Measurements from ENCODE around the gene MAPK8. TPM values are rescaled to one million over a fixed set of nuclear protein-coding genes. Genes with fewer than 3 reads are reported as not detected.

The MAPK8 gene
- total RNA-seq, 1 donor from 2014 or later: 30.3 TPM

DNA sequence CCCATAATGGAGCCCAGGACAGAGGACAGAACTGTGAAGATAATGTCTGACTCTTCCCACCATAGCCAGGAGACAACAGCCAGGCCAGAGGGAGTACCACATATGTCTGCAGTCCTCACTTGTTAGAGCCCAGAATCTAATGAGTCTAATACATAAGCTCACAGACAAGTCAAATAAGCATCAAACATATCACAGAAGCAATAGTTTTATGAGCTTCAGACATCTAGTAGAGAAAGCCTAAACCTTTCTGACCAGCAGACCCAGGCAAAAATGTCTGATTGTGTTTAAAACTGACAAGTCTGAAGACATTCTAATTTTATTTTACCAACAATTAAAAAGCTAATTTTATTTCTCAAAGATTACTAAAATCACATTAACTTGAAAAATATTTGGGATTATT, 75.5 kb downstream of the MAPK8 start:
- DNase-seq (ENCODE audit: low spot score): no peak

DNA sequence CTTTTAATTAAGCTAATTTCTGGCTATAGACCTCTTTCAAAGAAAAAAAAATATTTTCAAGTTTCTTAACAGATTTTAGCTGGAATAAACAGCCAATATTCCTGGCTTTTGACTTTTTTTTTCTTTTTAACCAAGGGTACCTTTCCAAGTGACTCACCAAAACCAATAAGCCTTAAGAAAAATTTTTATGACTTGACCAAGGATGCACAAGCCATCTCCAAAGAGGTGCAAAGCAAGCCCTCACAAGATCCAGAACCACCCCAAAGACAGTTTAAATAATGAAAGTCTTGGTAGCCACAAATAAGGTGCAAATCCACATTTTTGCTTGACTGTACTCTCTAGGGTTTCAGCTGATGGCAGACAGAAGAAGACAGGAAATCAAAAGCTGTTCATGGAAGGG, 76.5 kb downstream of the MAPK8 start:
- DNase-seq (ENCODE audit: low spot score): no peak

DNA sequence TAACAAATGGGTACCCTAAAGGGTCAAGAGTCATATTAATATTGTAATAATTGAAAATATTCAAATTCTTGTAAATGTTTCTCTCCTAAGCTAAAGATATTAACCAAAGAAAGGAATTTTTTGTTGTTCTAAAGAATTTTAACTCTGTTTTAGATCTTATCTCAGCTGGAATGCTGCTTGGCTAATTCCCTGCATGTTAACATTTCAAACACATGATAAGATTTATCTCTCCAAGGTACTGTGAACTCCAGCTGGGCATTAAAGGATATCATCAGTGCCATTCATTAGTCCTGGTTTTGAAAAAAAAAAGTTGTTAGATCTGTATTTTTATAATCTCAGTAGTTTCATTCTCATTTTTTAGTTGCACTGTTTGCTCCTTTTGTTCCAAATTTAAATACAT, 76.9 kb downstream of the MAPK8 start:
- no peak for DNase-seq (ENCODE audit: low spot score)

DNA sequence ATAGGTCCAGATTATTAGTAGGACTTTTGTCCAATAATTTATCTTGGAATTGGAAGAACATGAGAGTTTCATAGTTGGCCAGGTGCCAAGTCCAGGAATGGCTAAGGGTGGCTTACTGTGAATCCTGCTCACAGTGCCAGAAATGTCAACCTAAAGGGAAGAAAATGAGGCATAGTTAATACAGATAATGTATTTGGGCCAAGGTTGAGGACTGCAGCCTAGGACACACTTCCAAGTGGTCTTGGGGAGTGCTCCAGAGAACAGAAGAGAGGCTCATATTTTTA, 78.2 kb downstream of the MAPK8 start:
- no peak for DNase-seq (ENCODE audit: low spot score)

DNA sequence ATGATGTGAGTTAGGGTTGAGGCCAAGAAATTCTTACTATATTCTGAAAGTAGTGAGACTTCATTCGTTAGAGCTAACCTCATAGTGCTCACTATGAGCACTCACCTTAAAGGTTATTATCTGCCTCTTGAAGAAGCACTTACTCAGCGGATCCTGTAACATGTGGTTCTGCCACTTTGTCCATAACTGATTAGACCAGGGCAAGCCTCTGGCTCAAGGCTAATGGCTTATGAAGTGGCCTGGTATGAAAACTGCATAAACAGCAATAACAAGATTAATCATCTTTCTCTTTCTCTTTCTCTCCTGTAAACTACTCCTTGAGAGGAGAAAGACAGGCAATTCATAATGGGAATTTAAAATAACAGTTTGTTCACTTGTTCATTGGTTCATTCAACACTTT, 82.8 kb downstream of the MAPK8 start:
- DNase-seq (ENCODE audit: low spot score): no peak

DNA sequence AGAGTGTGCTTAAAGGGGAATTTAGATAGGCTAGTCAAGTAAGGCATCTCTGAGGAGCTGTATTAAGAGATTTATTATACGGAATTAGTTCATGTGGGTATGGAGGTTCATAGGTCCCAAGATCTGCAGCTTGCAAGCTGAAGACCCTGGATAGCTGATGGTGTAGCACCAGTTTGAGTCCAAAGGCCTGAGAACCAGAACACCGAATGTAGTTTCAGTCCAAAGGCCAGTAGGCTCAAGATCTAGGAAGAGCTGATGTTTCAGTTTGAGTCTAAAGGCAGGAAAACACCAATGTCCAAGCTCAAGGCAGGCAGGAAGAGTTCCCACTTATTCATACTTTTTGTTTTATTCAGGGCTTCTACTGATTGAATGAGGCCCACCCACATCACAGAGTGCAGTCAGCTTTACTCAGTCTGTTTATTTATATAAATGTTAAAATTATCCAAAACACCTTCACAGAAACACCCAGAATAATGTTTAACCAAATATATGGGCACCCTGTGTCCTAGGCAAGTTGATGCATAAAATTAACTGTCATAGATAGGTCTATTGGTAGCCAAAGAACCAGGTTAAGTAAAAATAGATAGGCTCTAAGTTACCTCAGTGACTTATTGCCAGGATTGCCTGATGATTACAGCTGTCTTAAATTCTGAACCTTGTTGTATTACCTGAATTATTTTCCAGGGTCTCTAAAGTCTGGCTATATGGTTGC, 83.5 kb downstream of the MAPK8 start:
- DNase-seq (ENCODE audit: low spot score): no peak

DNA sequence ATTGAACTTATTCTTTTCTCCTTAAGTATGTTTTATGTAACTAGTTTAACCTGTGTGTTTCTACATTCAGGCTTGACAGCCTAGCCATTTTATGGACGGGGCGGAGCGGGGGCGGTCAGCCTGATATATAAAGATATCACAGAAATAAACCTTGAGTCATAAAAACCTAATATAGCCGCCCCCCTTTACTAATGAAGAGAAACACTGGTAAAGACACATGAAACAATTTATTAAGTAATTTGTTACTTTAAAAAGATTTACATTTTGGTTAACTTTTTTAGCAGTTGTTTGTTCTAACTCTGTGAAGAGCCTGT, 84.0 kb downstream of the MAPK8 start:
- no peak for DNase-seq (ENCODE audit: low spot score)

DNA sequence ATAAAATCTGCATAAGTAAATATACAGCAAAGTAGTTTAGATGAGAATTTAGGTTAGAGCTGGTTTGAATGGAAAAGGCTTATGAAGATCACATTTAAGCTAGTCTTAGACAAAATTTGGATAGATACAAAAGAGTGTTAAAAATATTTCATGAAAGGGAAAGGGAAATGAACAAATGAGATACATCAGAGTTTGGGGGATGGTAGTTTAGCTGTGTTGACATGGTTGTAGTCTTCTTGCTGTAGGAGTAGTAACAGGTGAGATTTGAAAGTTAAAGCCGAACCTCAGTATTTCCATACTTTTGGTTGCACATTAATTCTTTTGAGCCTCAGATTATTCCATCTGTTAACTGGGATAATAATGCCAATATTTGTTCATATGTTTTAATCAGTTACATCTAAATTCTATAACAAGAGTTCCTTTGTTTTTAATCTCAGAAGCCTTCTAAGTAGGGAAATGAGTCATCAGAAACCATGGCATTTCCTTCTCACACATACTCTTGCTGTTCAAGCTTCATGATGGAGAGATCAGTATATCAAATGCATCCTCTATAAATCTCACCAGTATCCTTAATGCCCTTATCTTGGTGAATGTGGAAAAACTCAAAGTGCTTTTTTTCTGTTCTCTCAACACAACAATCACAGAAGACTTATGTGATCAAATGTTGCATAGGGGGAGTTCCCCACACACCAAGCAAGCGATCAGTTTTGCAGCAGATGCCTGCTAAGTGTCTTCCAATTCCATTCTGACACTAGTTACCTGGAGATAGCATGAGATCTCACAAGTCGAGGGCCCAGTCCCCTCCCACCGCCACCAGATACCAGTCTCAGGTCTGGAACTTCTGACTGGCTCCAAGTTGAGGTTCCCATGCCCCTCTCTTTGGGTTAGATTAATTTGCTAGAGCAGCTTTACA, 84.7 kb downstream of the MAPK8 start:
- DNase-seq (ENCODE audit: low spot score): no peak

DNA sequence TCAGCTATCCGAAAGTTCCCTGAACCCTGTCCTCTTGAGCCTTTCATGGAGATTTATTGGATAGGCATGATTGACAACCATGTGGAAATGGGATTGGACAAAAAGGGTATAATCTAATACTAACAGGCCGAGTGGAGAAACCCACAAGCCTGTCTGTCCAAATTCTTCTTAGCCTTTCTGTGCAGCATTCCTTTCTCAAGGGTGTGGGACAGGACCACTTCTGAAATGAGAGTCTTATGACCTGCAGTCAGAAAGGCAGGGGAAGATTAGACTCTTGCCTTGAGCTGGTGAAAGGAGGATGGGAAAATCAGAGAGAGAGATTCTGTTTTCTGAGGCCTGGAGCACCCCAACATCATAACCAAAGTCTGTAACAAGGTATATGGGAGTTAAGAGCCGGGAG, 85.5 kb downstream of the MAPK8 start:
- no peak for DNase-seq (ENCODE audit: low spot score)

DNA sequence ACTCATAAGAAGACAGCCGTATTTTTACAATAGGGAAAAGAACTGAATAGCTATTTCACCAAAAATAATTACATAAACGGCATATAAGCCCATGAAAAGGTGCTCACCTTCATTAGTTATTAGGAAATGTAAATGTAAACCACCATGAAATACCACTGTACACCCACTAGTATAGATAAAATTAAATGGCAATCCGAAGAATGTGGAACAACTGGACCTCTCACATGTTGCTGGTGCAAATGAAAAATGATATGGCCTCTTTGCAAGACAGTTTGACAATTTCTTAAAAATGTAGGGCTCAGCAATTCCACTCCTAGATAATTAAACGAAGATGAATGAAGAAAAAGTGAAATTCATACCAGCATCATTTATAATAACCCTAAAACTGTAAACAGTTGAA, 91.8 kb downstream of the MAPK8 start:
- DNase-seq (ENCODE audit: low spot score): no peak

DNA sequence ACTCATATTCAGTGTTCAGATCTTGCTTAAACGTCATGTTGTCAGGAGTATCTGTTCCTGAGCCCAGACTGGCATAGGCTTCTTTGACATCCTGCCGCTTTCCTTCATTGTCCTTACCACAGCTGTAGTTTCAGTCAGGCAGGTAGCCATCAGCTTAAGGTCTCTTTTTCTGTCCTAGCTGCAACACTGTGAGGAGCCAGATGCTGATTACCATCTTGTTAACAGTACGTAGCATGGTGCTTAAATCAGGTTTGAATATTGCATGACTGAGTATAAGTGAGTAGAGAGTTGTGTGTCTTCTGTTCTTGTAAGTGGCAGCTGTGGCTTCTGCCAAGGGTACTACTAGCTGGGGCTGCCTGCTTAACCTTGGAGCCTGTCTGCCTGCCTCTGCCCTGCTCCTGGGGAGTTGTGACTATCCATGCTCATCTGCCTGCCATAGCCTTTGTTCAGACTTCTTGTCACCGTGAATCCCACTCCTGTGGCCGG, 92.6 kb downstream of the MAPK8 start:
- no peak for DNase-seq (ENCODE audit: low spot score)

DNA sequence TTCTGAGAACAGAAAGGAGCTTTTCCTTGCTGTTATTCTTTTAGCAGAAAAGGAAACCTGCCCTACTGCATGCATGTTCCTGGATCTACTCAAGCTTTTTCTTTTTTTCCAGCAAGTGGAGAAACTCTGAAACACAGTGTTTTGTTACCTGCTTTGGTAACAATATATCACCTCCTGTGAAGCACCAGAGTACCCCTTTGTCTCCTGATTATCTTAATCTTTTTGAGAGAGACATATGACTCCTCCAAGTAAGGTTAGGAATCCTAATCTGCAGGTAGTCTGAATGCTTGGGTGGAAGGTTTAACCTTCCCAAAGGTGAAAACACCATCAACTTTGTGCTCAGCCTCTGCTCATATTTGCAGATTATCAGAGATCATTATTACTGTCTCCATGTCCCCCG, 93.1 kb downstream of the MAPK8 start:
- DNase-seq (ENCODE audit: low spot score): no peak

DNA sequence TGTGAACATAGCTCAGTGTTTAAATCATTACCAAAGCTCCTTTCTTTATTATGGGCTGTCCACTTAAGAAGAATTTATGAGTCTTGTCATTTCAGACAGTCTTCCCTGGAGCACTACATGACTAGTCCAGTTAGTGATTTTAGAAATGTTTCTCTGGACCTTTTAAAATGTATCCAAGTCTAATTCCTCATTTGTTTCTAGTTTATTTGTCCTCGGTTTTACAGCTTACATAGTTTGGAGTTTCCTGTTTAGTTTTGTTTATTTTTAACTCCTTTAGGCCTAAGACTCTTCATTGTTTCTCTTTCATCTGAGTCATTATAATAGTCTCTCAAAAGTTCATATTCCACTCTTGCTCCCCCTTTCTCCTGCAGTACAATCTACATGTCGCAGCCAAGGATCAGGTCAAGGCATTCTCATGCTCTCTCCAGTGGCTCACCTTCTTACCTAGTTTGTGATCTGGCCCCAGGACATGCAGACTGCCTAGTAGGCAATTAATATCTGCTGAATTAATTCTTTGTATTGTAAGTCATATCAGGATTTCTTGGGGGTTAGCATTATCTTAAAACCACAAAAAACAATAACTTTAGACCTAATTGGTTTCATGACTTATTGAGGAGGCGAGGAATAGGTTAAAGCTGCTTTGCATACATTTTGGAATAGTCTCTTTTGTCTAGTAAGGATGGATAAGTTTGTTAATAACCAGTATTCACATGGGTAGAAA, 93.8 kb downstream of the MAPK8 start:
- no peak for DNase-seq (ENCODE audit: low spot score)

DNA sequence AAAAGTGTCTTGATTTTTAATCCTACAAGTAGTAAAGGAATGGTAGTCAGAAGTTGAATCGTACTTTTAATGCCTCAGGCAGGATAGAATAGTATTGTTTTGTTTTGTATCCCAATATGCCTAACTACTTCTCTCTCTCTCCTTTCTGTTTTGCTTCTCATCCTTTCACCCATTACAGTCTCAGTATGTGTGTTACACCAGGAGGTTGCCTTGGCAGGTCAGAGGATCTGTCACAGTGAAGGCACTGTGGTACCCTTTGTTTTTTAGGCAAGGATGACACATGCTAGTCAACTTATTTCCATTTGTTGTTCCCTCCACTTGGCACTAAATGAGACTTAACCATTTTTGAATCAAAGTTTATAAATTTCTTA, 94.4 kb downstream of the MAPK8 start:
- DNase-seq (ENCODE audit: low spot score): no peak

DNA sequence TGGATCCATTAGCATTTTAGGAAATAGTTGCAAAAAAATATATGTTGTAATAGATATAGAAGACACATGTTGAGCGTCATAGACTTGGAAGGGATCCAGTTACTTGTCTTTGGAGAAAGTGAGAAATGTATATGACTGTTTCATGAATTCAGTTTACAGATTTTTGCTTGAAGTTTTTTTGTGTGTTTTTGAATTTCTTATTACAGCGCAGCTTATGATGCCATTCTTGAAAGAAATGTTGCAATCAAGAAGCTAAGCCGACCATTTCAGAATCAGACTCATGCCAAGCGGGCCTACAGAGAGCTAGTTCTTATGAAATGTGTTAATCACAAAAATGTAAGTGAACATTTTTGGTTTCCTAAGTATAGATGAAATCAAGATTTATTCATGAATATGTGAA, 98.2 kb downstream of the MAPK8 start:
- no peak for DNase-seq (ENCODE audit: low spot score)

DNA sequence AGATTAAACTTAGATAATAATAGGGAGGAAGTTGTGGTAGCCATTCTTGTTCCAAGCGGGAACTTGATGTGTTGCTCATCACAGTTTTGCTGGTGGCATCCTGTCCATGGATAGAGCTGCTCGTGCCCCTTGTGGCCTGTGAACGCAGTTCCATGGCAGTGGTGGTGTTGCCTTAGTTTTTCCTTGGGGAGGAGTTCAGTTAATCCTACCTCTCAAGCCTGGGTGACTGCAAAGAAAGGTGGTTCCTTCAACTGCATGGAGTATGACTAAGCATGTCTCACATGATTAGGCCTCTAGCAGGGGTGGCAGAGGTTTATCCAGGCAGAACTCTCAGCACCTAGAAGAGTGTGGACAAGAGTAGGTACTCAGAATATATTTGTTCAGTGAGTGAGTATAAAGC, 99.7 kb downstream of the MAPK8 start:
- DNase-seq (ENCODE audit: low spot score): no peak

DNA sequence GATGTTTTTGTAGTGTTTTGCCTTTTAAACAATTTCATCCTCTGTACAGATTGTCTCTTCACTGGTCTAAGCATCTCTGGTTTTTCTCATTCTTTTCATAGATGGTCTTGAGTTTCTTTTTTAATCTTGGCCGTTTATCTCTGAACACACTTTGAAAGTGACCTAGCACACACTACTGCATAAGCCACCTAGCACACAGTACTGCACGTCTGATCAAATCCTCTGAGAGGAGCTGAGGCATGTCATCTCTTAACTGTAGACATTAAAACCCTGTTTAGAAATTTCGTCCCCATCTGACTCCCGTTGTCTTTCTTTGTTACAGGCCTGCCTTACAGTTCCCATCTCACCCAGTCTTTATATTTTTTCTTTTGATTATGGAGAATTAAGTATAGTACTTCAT, 100.2 kb downstream of the MAPK8 start:
- no peak for DNase-seq (ENCODE audit: low spot score)

DNA sequence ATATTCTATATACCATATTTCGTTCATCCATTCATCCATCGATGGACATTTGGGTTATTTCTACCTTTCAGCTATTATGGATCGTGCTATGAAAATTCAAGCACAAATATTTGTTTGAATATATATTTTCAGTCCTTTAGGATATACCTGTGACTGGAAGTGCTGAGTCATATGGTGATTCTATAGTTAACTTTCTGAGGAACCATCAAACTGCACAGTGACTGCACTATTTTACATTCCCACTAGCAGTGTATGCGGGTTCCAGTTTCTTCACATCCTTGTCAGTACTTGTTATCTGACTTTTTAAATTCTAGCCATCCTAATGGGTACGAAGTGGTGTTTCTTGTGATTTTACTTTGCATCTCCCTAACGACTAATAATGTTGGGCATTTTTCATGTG, 104.0 kb downstream of the MAPK8 start:
- no peak for DNase-seq (ENCODE audit: low spot score)

DNA sequence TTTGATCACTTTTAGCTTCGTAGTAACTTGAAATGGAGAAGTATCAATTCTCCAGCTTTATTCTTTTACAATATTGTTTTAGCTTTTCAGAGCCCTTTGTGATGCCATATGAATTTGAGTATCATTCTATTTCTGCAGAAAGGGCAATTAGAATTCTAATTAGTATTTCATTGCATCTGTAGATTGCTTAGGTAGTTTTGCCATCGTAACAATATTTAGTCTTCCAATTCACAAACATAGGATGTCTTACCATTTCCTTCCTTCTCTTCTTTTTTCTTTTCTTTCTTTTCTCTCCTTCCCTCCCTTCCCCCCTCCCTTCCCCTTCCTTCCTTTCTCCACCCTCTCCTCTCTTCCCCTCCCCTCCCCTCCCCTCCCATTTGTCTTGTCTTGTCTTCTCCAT, 105.0 kb downstream of the MAPK8 start:
- DNase-seq (ENCODE audit: low spot score): no peak

DNA sequence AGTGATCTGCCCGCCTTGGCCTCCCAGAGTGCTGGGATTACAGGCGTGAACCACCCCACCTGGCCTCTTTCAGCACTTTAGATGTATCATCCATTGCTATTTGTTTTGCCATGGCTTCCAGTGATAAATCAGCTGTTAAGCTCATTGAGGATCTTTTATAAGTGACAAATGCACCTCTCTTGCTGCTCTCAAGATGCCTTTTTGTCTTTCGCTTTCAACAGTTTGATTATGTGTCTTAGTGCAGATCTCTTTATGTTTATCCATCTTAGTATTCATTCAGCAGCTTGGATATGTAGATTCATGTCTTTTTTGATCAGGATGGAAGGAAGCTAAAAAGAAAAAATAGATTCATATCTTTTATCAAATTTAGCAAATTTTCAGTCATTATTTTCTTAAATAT, 105.6 kb downstream of the MAPK8 start:
- DNase-seq (ENCODE audit: low spot score): no peak

DNA sequence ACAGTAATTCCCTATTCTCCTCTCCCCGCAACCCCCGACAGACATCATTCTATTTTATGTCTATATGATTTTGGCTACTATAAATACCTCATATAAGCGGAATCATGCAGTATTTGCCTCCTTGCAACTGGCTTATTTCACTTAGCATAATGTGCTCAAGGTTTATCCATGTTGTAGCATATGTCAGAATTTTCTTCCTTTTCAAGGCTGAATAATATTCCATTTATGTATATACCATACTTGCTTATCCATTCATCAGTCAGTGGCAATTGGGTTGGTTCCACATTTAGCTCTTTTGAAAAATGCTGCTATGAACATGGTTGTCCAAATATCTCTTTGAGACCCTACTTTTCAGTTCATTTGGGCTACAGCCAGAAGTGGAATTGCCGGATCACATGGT, 106.5 kb downstream of the MAPK8 start:
- DNase-seq (ENCODE audit: low spot score): no peak

DNA sequence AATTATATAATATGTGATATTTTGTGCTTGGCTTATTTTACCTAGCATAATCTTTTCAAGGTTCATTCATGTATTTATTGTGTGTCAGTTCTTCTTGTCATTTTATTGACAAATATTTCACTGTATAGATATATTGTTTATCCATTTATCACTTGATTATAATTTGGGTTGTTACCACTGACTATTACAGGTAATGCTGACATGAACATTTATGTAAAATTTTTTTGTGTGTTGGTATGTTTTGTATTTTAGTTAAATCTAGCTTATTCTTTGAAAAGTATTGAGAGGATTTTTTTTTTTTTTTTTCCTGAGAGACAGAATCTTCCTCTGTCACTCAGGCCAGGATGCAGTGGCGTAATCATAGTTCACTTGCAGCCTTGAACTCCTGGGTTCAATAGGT, 107.7 kb downstream of the MAPK8 start:
- DNase-seq (ENCODE audit: low spot score): no peak

DNA sequence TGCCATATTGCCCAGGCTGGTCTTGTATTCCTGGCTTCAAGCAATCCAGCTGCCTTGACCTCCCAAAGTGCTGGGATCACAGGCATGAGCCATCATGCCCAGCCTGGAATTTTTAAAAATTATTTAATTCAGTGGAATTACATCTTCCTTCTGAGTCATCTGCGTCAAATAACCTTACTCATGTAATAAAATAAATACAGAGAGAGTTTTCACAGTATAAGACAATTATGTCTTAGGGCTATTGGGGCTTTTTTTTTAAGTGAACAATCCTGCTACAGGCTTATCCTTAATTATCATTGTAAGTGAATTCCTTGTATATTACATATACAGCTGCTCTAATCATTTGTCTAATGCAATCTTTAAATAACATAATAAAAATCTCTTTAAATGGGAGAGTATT, 108.3 kb downstream of the MAPK8 start:
- DNase-seq (ENCODE audit: low spot score): no peak
